H9 (cell line): Measurements from ENCODE around the gene FSTL4. TPM values are rescaled to one million over a fixed set of nuclear protein-coding genes. Genes with fewer than 3 reads are reported as not detected.

Source experiments
- DNase-seq: peaks from one replicate; pipeline ENCODE4 v3.0.0-alpha.2; 2017
- H2AFZ ChIP-seq: one replicate; pipeline ENCODE4 v1.6.1; 2013; ENCODE audit warnings: mild to moderate bottlenecking, low read length, control low read depth, moderate library complexity
- H2AK5ac ChIP-seq: 2 replicates; pipeline ENCODE4 v1.6.1; 2013; ENCODE audit warnings: low read length, control low read depth, mixed read lengths; ENCODE audit not compliant: insufficient read length
- H2BK120ac ChIP-seq: one replicate; pipeline ENCODE4 v1.6.1; 2013; ENCODE audit warnings: low read depth, mild to moderate bottlenecking, low read length, control low read depth, inconsistent platforms; ENCODE audit not compliant: poor library complexity, severe bottlenecking
- H2BK12ac ChIP-seq: 2 replicates; pipeline ENCODE4 v1.6.1; 2013; ENCODE audit warnings: low read length, control low read depth, mixed read lengths, low read depth; ENCODE audit not compliant: insufficient read length
- H2BK15ac ChIP-seq: 2 replicates; pipeline ENCODE4 v1.6.1; 2013; ENCODE audit warnings: low read depth, low read length, control low read depth
- H2BK20ac ChIP-seq: one replicate; pipeline ENCODE4 v1.6.1; 2013; ENCODE audit warnings: low read depth, mild to moderate bottlenecking, low read length, control low read depth, inconsistent platforms; ENCODE audit not compliant: poor library complexity, severe bottlenecking
- H2BK5ac ChIP-seq: 2 replicates; pipeline ENCODE4 v1.6.1; 2013; ENCODE audit warnings: low read length, control low read depth, mixed read lengths; ENCODE audit not compliant: insufficient read length
- H3K14ac ChIP-seq: 2 replicates; pipeline ENCODE4 v1.6.1; 2013; ENCODE audit warnings: low read length, control low read depth; ENCODE audit not compliant: insufficient read depth
- H3K18ac ChIP-seq: 2 replicates; pipeline ENCODE4 v1.6.1; 2013; ENCODE audit warnings: low read depth, mild to moderate bottlenecking, mixed read lengths, low read length, control low read depth; ENCODE audit not compliant: insufficient read length
- H3K23ac ChIP-seq: 2 replicates; pipeline ENCODE4 v1.6.1; 2013; ENCODE audit warnings: low read length, control low read depth, mixed read lengths, low read depth; ENCODE audit not compliant: insufficient read length
- H3K23me2 ChIP-seq: 2 replicates; pipeline ENCODE4 v1.6.1; 2013; ENCODE audit warnings: low read depth, mild to moderate bottlenecking, mixed read lengths, low read length, control low read depth; ENCODE audit not compliant: insufficient read length, poor library complexity, severe bottlenecking
- H3K27ac ChIP-seq: 2 replicates; pipeline ENCODE4 v1.5.1; 2013; ENCODE audit warnings: low read length, control low read depth, mixed read lengths, low read depth; ENCODE audit not compliant: insufficient read length
- H3K27me3 ChIP-seq: 2 replicates; pipeline ENCODE4 v1.6.1; 2013; ENCODE audit warnings: low read length, control low read depth, inconsistent platforms; ENCODE audit not compliant: insufficient read depth
- H3K4ac ChIP-seq: 2 replicates; pipeline ENCODE4 v1.6.1; 2013; ENCODE audit warnings: low read depth, mild to moderate bottlenecking, control low read depth, inconsistent platforms, low read length, moderate library complexity
- H3K4me1 ChIP-seq: 2 replicates; pipeline ENCODE4 v1.6.1; 2013; ENCODE audit warnings: low read length, control low read depth, inconsistent platforms; ENCODE audit not compliant: insufficient read depth
- H3K4me2 ChIP-seq: 2 replicates; pipeline ENCODE4 v1.6.1; 2013; ENCODE audit warnings: low read length, control low read depth, mixed read lengths; ENCODE audit not compliant: insufficient read length, insufficient read depth
- H3K56ac ChIP-seq: 2 replicates; pipeline ENCODE4 v1.6.1; 2013; ENCODE audit warnings: low read depth, mild to moderate bottlenecking, mixed read lengths, low read length, control low read depth; ENCODE audit not compliant: insufficient read length
- H3K79me1 ChIP-seq: 2 replicates; pipeline ENCODE4 v1.6.1; 2013; ENCODE audit warnings: low read depth, mild to moderate bottlenecking, moderate library complexity, low read length, control low read depth, inconsistent platforms; ENCODE audit not compliant: insufficient read depth, poor library complexity, severe bottlenecking
- H3K79me2 ChIP-seq: 2 replicates; pipeline ENCODE4 v1.6.1; 2013; ENCODE audit warnings: low read length, control low read depth, inconsistent platforms; ENCODE audit not compliant: insufficient read depth
- H3K9ac ChIP-seq: 2 replicates; pipeline ENCODE4 v1.6.1; 2013; ENCODE audit warnings: low read length, control low read depth, mixed read lengths; ENCODE audit not compliant: insufficient read length; ENCODE audit errors: extremely low read depth
- H3K9me3 ChIP-seq: one replicate; pipeline ENCODE4 v1.6.1; 2013; ENCODE audit warnings: low read depth, low read length, inconsistent platforms; ENCODE audit not compliant: control insufficient read depth
- H3T11ph ChIP-seq: one replicate; pipeline ENCODE4 v1.6.1; 2013; ENCODE audit warnings: mild to moderate bottlenecking, low read length, control low read depth, inconsistent platforms
- H4K20me1 ChIP-seq: one replicate; pipeline ENCODE4 v1.6.1; 2013; ENCODE audit not compliant: control insufficient read depth, insufficient read length, insufficient read depth
- H4K5ac ChIP-seq: 2 replicates; pipeline ENCODE4 v1.6.1; 2013; ENCODE audit warnings: low read depth, mild to moderate bottlenecking, mixed read lengths, low read length, control low read depth; ENCODE audit not compliant: insufficient read length
- H4K8ac ChIP-seq: replicated peaks from 2 replicates; pipeline ENCODE4 v1.6.1; 2013; ENCODE audit warnings: low read length, control low read depth, mixed read lengths, low read depth; ENCODE audit not compliant: insufficient read length
- H4K91ac ChIP-seq: 2 replicates; pipeline ENCODE4 v1.6.1; 2013; ENCODE audit warnings: low read depth, mild to moderate bottlenecking, moderate library complexity, mixed read lengths, low read length, control low read depth; ENCODE audit not compliant: insufficient read length
- H3K27ac Mint-ChIP-seq, 3 experiments: 2 replicates in 2 of 3; 3 replicates in 1 of 3; pipeline ENCODE4 v1.8.0; 2020 to 2021; ENCODE audit warnings: mixed read lengths in 3 of 3, mild to moderate bottlenecking in 1 of 3, moderate library complexity in 1 of 3
- H3K27me3 Mint-ChIP-seq: 2 replicates; pipeline ENCODE4 v1.8.0; 2021; ENCODE audit warnings: low read depth, mild to moderate bottlenecking, moderate library complexity, mixed read lengths
- H3K36me3 Mint-ChIP-seq, 3 experiments: 2 replicates in 2 of 3; 3 replicates in 1 of 3; pipeline ENCODE4 v1.8.0; 2020 to 2021; ENCODE audit warnings: low read depth in 3 of 3, mixed read lengths in 3 of 3; ENCODE audit not compliant: insufficient read depth in 1 of 3
- H3K4me1 Mint-ChIP-seq, 2 experiments: 2 replicates each; pipeline ENCODE4 v1.8.0; 2020; ENCODE audit warnings: mixed read lengths in 2 of 2
- H3K4me3 Mint-ChIP-seq, 2 experiments: 2 replicates in 1 of 2; 3 replicates in 1 of 2; pipeline ENCODE4 v1.8.0; 2020 to 2021; ENCODE audit warnings: mild to moderate bottlenecking in 2 of 2, mixed read lengths in 2 of 2, moderate library complexity in 1 of 2
- H3K9me3 Mint-ChIP-seq, 2 experiments: 2 replicates in 1 of 2; 3 replicates in 1 of 2; pipeline ENCODE4 v1.8.0; 2020; ENCODE audit warnings: mild to moderate bottlenecking in 2 of 2, mixed read lengths in 2 of 2, moderate library complexity in 1 of 2
- CTCF ChIP-seq: fragments of 200-600 bp; sonication (generic); conservative IDR thresholded peaks from 3 replicates; pipeline ENCODE4 v1.8.0; 2021; ENCODE audit warnings: antibody characterized with exemption, mild to moderate bottlenecking
- WGBS: extraction: QIAGEN DNeasy Blood & Tissue Kit; methylation state at CpG from one replicate; pipeline ENCODE4 v1.1.7; 2013; ENCODE audit warnings: missing lambda C conversion rate, low lambda C conversion rate, mixed read lengths; ENCODE audit not compliant: insufficient read length; ENCODE audit errors: extremely low coverage; 5-methylcytosine and 5-hydroxymethylcytosine counted together
- total RNA-seq: library from RNA; stranded (reverse); gene quantifications from 2 replicates; pipeline ENCODE4 v1.2.1, GENCODE V29; 2021

The FSTL4 gene
- total RNA-seq, 1 experiment from 2014 or later, result 5.7 TPM

GRCh38 chr5:133438487-133438886, 173.9 kb downstream of the FSTL4 start:
- H3K4ac ChIP-seq, result no peak overlapping the region
- DNase-seq, result no peak

More at GRCh38 chr5:133438487-133438886, 173.9 kb downstream of the FSTL4 start:
- Mint-ChIP-seq H3K9me3 (no peaks in the 10 kb centered on the region), H3K27me3 (peaks cover 1% of the 10 kb centered on the region), H3K27ac (no peak overlapping the region), H3K4me3 (no peak overlapping the region), H3K4me1 (peaks cover 11 to 12% of the 10 kb centered on the region in 2 experiments), H3K36me3 (no peaks in the 10 kb centered on the region)
- Histone ChIP-seq H2BK15ac (no peak overlapping the region), H3K9me3 (no peaks in the 10 kb centered on the region), H4K8ac (no peak overlapping the region), H3K27me3 (no peaks in the 10 kb centered on the region), H2AK5ac (no peak overlapping the region), H3K14ac (no peak overlapping the region), H3K79me2 (no peaks in the 10 kb centered on the region), H3K79me1 (no peaks in the 10 kb centered on the region), H2BK12ac (no peak overlapping the region), H3K23me2 (no peaks in the 10 kb centered on the region), H3K9ac (no peak overlapping the region), H4K5ac (no peak overlapping the region), H2BK5ac (no peak overlapping the region), H3K56ac (no peak overlapping the region), H3K4me1 (no peaks in the 10 kb centered on the region; the same call in 1 of the 2 replicates), H4K20me1 (no peaks in the 10 kb centered on the region), H3K4me2 (no peak overlapping the region), H4K91ac (no peak overlapping the region), H2BK20ac (no peak overlapping the region), H2BK120ac (no peak overlapping the region), H2AFZ (no peak overlapping the region), H3T11ph (no peak overlapping the region), H3K18ac (no peak overlapping the region), H3K23ac (no peak overlapping the region), H3K27ac (no peak overlapping the region)
- WGBS, result 100% methylated on average over 1 of the region's 3 CpGs
- no peak for TF ChIP-seq CTCF
